ENCODE results near the gene ULK4. TPM values are rescaled to one million over a fixed set of nuclear protein-coding genes. Genes with fewer than 3 reads are reported as not detected.

ULK4 gene
- total and polyA plus RNA-seq, 2 of the 8 experiments (the other 6 are each of a cell fraction or from before 2014, with no cell fraction given), result 3.0 to 10.8 TPM

GRCh38 chr3:41933154-41933676 is 28.7 kb downstream of the ULK4 start:
- H2AFZ ChIP-seq (ENCODE audit: low read length), result no peak overlapping the region
- H4K20me1 ChIP-seq (replicated peaks in 1 of 2; ENCODE audit: control insufficient read depth in 1 of 2, insufficient read depth in 2 of 2, low read length in 2 of 2), result no peaks in the 10 kb centered on the region
- ChIA-PET POLR2A (ENCODE audit: partially characterized antibody) (no interaction called here), CTCF (ENCODE audit: partially characterized antibody) (interaction anchor here (1.7 kb wide), 1 partner anchor 166 kb away, joined by 8 read pairs; no protein-coding TSS in a partner anchor)
- H3K56ac ChIP-seq (replicated peaks; ENCODE audit: insufficient read length, low read depth, low read length), result no peak overlapping the region
- H3K9me3 ChIP-seq (ENCODE audit: insufficient read depth in 2 of 2, low read depth in 1 of 2, low read length in 1 of 2), result no peaks in the 10 kb centered on the region
- WGBS, 2 experiments (ENCODE audit: extremely low coverage in 1 of 2, insufficient coverage in 1 of 2, insufficient read length in 1 of 2, insufficient replicate concordance in 2 of 2, low coverage in 1 of 2, low lambda C conversion rate in 2 of 2, missing lambda C conversion rate in 1 of 2), result 98% methylated on average over 3 of the region's 3 CpGs; no CpG with 5 or more reads in 1 of the 2 experiments
- no peak overlapping the region for H4K91ac ChIP-seq (replicated peaks; ENCODE audit: insufficient read length, low read length)
- no peaks in the 10 kb centered on the region for H3K27me3 ChIP-seq (replicated peaks in 1 of 4; ENCODE audit: control insufficient read depth in 3 of 4, extremely low read depth in 1 of 4, insufficient read depth in 3 of 4, low read length in 3 of 4)
- H3K79me1 ChIP-seq (ENCODE audit: low read depth, low read length), result no peaks in the 10 kb centered on the region
- FAIRE-seq (no peak), DNase-seq (ENCODE audit: low read depth in 1 of 2, low spot score in 2 of 2) (peak in 1 of 2 experiments; percentile 20)
- H3K4me3 ChIP-seq (ENCODE audit: extremely low read depth in 1 of 4, insufficient read depth in 2 of 4, low read depth in 3 of 4, low read length in 4 of 4), result no peak overlapping the region
- H3K4me1 ChIP-seq (replicated peaks in 1 of 4; ENCODE audit: control insufficient read depth in 3 of 4, insufficient read depth in 4 of 4, low read length in 3 of 4), result no peaks in the 10 kb centered on the region
- no peak overlapping the region for H2AK5ac ChIP-seq (ENCODE audit: low read depth, low read length)
- no peak overlapping the region for H3K4ac ChIP-seq (replicated peaks; ENCODE audit: insufficient read length, low read depth, low read length)
- no peak overlapping the region for H2BK20ac ChIP-seq (ENCODE audit: low read length)
- no peaks in the 10 kb centered on the region for H3K23me2 ChIP-seq (ENCODE audit: low read depth, low read length)
- no peak overlapping the region for H4K5ac ChIP-seq (ENCODE audit: insufficient read length, low read depth, low read length)
- no peak overlapping the region for H3K4me2 ChIP-seq (ENCODE audit: insufficient read depth in 1 of 2, low read depth in 2 of 2, low read length in 2 of 2)
- H2BK12ac ChIP-seq (ENCODE audit: low read depth, low read length), result no peak overlapping the region
- H2BK5ac ChIP-seq (ENCODE audit: low read depth, low read length), result no peak overlapping the region
- H2BK15ac ChIP-seq (ENCODE audit: low read length), result no peak overlapping the region
- H3K79me2 ChIP-seq (ENCODE audit: control insufficient read depth in 1 of 2, insufficient read depth in 2 of 2, low read length in 2 of 2), result no peaks in the 10 kb centered on the region
- H3K14ac ChIP-seq (ENCODE audit: insufficient read length), result no peak overlapping the region
- H3K9ac ChIP-seq (replicated peaks in 1 of 4; ENCODE audit: extremely low read depth in 1 of 4, low read depth in 3 of 4, low read length in 3 of 4), result no peak overlapping the region
- no peak overlapping the region for H4K8ac ChIP-seq (ENCODE audit: extremely low read depth, insufficient read depth, low read length)
- no peak overlapping the region for H3K23ac ChIP-seq (ENCODE audit: insufficient read length)
- peaks cover 0 to 6% (median 1%) of the 10 kb centered on the region in 4 experiments; a peak in 2 of 8 replicates for H3K36me3 ChIP-seq (ENCODE audit: control insufficient read depth in 2 of 4, insufficient read depth in 4 of 4, low read length in 3 of 4)
- H2BK120ac ChIP-seq (replicated peaks; ENCODE audit: low read depth, low read length), result no peak overlapping the region
- no peak overlapping the region for H3K27ac ChIP-seq (ENCODE audit: low read depth, low read length)
- no peak overlapping the region for H3K18ac ChIP-seq (ENCODE audit: extremely low read depth, low read length)
- TF ChIP-seq NRF1 (IDR thresholded peaks at IDR 0.05; ENCODE audit: low read depth, low read length), result no peak
- TF ChIP-seq EP300 (IDR thresholded peaks at IDR 0.05; ENCODE audit: borderline replicate concordance in 1 of 2, low read depth in 2 of 2, low read length in 2 of 2), result no peak
- no peak for TF ChIP-seq TEAD4 (IDR thresholded peaks at IDR 0.05; ENCODE audit: low read depth, low read length)
- no peak for TF ChIP-seq SP1 (IDR thresholded peaks at IDR 0.05; ENCODE audit: low read depth, low read length)
- TF ChIP-seq GABPA (IDR thresholded peaks at IDR 0.05; ENCODE audit: borderline replicate concordance, insufficient read depth, low read length), result no peak
- no peak for TF ChIP-seq NANOG (IDR thresholded peaks at IDR 0.05; ENCODE audit: insufficient read depth, low read depth, low read length, poor library complexity, severe bottlenecking)
- no peak for TF ChIP-seq SAP30 (IDR thresholded peaks at IDR 0.05; ENCODE audit: insufficient read depth, insufficient replicate concordance, low read length)
- TF ChIP-seq RXRA (IDR thresholded peaks at IDR 0.05; ENCODE audit: insufficient read depth, low read depth, low read length), result no peak
- TF ChIP-seq PHF8 (conservative IDR thresholded peaks at IDR 0.05; ENCODE audit: low read depth, low read length), result no peak
- TF ChIP-seq EGR1 (IDR thresholded peaks at IDR 0.05; ENCODE audit: borderline replicate concordance, low read depth, low read length), result no peak
- no peak for TF ChIP-seq KDM1A (IDR thresholded peaks at IDR 0.05; ENCODE audit: borderline replicate concordance, low read length)
- no peak for TF ChIP-seq USF2 (IDR thresholded peaks at IDR 0.05; ENCODE audit: low read length)

Measured in H1 (cell line).